Measurements from ENCODE around the gene CTSC. TPM values are rescaled to one million over a fixed set of nuclear protein-coding genes. Genes with fewer than 3 reads are reported as not detected.

The CTSC gene
- total RNA-seq, 4 donors from 2014 or later, result 7.0 to 16.7 (median 13.5) TPM

DNA sequence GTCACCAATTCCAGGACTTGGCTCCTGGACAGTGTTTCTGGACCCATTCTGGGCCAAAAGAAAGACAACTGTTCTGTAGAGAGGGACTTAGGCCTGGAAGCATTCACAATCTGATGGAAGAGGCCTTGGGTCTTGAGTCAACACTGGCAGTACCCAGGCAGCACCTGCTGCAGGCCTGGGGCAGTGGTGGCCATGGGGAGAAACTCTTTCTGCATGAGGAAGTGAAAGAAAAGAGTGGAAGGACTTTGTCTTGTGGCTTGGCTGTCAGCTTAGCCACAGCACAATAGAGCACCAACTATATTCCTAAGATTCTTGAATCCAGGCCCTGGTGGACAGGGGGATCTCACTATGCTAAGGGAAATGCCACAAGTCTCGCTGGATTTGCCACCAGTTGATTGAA is 70.6 kb downstream of the CTSC start:
- Histone ChIP-seq H3K27me3 (no peaks in the 10 kb centered on the region), H3K4me3 (no peak overlapping the region), H3K4me1 (no peaks in the 10 kb centered on the region), H3K27ac (no peak overlapping the region), H3K36me3 (no peaks in the 10 kb centered on the region), H3K9me3 (no peaks in the 10 kb centered on the region)
- TF ChIP-seq POLR2A (IDR thresholded peaks at IDR 0.05), result no peak
- TF ChIP-seq, protein P1, sequence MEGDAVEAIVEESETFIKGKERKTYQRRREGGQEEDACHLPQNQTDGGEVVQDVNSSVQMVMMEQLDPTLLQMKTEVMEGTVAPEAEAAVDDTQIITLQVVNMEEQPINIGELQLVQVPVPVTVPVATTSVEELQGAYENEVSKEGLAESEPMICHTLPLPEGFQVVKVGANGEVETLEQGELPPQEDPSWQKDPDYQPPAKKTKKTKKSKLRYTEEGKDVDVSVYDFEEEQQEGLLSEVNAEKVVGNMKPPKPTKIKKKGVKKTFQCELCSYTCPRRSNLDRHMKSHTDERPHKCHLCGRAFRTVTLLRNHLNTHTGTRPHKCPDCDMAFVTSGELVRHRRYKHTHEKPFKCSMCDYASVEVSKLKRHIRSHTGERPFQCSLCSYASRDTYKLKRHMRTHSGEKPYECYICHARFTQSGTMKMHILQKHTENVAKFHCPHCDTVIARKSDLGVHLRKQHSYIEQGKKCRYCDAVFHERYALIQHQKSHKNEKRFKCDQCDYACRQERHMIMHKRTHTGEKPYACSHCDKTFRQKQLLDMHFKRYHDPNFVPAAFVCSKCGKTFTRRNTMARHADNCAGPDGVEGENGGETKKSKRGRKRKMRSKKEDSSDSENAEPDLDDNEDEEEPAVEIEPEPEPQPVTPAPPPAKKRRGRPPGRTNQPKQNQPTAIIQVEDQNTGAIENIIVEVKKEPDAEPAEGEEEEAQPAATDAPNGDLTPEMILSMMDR (IDR thresholded peaks at IDR 0.05 in 4 of 5, conservative IDR thresholded peaks at IDR 0.05 in 1 of 5), result no peak
- intact Hi-C loops (cut with DNase I; ENCODE audit: low total_unique reads), result no loop called here
- ATAC-seq (no peak), DNase-seq (no peak)
- in situ Hi-C loops (cut with MboI; ENCODE audit: low sequenced_read_pairs in 4 of 4), result no loop called here

DNA sequence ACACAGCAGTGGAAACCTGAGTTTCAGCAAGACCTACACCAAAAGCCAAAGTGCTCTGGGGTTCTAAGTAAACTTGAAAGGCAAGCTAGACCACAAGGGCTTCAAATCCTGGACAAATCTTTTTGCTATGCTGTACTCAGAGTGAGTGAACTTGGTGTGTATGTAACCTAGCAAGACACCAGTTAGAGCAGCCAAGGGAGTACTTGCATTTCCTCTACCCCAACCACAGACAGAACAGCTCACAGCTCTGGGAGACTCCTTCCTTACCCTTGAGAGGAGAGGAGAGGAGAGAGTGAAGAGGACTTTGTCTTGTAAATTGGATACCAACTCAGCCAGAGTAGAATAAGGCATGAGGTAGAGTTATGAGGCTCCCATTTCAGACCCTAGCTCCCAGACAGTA is 71.4 kb downstream of the CTSC start:
- ATAC-seq (no peak), DNase-seq (no peak)
- no peaks in the 10 kb centered on the region for H3K4me1 ChIP-seq
- H3K4me3 ChIP-seq, result no peak overlapping the region
- intact Hi-C loops (cut with DNase I; ENCODE audit: low total_unique reads), result no loop called here
- no peaks in the 10 kb centered on the region for H3K36me3 ChIP-seq
- H3K27ac ChIP-seq, result no peak overlapping the region
- no peaks in the 10 kb centered on the region for H3K27me3 ChIP-seq
- no peak for TF ChIP-seq POLR2A (IDR thresholded peaks at IDR 0.05)
- TF ChIP-seq, protein P1 (IDR thresholded peaks at IDR 0.05 in 4 of 5, conservative IDR thresholded peaks at IDR 0.05 in 1 of 5), result no peak
- in situ Hi-C loops (cut with MboI; ENCODE audit: low sequenced_read_pairs in 4 of 4), result no loop called here
- H3K9me3 ChIP-seq, result no peaks in the 10 kb centered on the region

DNA sequence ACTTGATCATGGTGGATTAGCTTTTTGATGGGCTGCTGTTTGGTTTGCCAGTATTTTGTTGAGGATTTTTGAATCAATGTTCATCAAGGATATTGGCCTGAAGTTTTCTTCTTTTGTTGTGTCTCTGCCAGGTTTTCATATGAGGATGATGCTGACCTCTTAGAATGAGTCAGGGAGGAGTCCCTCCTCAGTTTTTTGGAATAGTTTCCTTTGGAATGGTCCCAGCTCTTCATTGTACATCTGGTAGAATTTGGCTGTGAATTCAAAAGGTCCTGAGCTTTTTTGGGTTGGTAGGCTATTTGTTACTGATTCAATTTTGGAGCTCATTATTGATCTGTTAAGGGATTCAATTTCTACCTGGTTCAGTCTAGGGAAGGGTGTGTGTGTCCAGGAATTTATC is 78.1 kb downstream of the CTSC start:
- TF ChIP-seq POLR2A (IDR thresholded peaks at IDR 0.05), result no peak
- TF ChIP-seq, protein P1 (IDR thresholded peaks at IDR 0.05 in 4 of 5, conservative IDR thresholded peaks at IDR 0.05 in 1 of 5), result no peak
- Histone ChIP-seq H3K4me3 (no peak overlapping the region), H3K9me3 (peaks cover 0 to 3% (median 0%) of the 10 kb centered on the region in 3 donors), H3K27ac (no peak overlapping the region), H3K27me3 (no peaks in the 10 kb centered on the region), H3K4me1 (no peaks in the 10 kb centered on the region), H3K36me3 (no peaks in the 10 kb centered on the region)
- intact Hi-C loops (cut with DNase I; ENCODE audit: low total_unique reads), result no loop called here
- DNase-seq (no peak), ATAC-seq (no peak)
- in situ Hi-C loops (cut with MboI; ENCODE audit: low sequenced_read_pairs in 4 of 4), result no loop called here

DNA sequence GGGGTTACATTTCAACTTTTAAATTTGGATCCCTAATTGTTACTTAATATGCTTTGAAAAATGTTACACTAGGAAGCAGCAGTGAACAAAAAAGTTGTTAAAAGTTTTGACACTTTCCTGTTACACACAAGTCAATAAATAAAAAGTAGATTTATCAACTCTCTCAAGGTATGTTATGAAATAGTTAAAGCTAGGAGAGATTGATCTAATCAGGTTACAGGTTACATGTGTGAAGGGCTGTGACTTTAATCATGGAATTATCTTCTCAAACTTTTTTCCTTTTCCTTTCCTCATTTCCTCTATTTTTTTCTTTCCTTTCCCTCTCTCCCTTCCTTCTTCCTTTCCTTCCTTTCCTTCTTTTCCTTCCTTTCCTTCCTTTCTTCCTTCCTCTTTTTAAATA is 85.3 kb downstream of the CTSC start:
- H3K4me3 ChIP-seq, result no peak overlapping the region
- DNase-seq, result no peak
- no peaks in the 10 kb centered on the region for H3K27me3 ChIP-seq
- in situ Hi-C loops (cut with MboI; ENCODE audit: low sequenced_read_pairs in 4 of 4) (no loop called here), intact Hi-C loops (cut with DNase I; ENCODE audit: low total_unique reads) (no loop called here)
- peaks cover 0 to 4% of the 10 kb centered on the region in 2 donors for H3K4me1 ChIP-seq
- no peaks in the 10 kb centered on the region for H3K36me3 ChIP-seq
- ATAC-seq, result no peak
- no peak overlapping the region for H3K27ac ChIP-seq
- H3K9me3 ChIP-seq, result peaks cover 0 to 3% (median 0%) of the 10 kb centered on the region in 3 donors
- TF ChIP-seq POLR2A (IDR thresholded peaks at IDR 0.05), result no peak
- TF ChIP-seq, protein P1 (IDR thresholded peaks at IDR 0.05 in 4 of 5, conservative IDR thresholded peaks at IDR 0.05 in 1 of 5), result no peak

DNA sequence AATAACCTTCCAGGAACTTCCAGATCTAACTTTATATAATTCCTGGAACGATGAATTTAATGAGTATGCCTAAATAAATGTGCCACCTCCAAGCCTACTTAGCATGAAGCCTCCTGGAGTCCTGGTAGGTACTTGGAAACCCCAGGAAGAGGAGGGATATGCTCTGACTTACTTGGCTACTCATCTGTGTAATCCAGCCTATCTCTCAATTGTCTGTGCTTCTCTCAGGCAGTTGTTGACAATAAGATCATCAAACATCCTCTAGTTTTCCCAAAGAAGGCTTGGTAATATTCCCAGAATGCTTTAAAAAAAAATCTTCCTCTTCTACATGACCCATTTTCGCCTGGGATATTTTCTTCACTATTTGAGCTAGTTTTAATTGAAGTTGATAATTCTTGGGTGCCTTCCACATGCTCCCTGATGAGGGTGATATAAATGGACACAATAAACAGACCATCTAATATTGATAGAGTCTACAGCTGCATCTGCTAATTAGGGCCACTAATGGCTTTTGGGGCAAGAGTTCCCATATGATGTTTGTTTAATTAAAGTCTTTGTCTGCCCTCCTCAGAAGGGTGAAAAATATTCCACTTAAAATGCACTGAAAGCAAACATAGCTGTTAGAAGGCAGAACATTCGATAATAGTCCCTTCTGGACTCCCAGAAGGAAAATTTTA is 86.8 kb downstream of the CTSC start:
- Histone ChIP-seq H3K9me3 (no peaks in the 10 kb centered on the region), H3K27me3 (no peaks in the 10 kb centered on the region), H3K4me1 (peaks cover 0 to 4% of the 10 kb centered on the region in 2 donors), H3K4me3 (no peak overlapping the region), H3K36me3 (no peaks in the 10 kb centered on the region), H3K27ac (no peak overlapping the region)
- in situ Hi-C loops (cut with MboI; ENCODE audit: low sequenced_read_pairs in 4 of 4) (no loop called here), intact Hi-C loops (cut with DNase I; ENCODE audit: low total_unique reads) (no loop called here)
- no peak for TF ChIP-seq POLR2A (IDR thresholded peaks at IDR 0.05)
- TF ChIP-seq, protein P1 (IDR thresholded peaks at IDR 0.05 in 4 of 5, conservative IDR thresholded peaks at IDR 0.05 in 1 of 5), result no peak
- DNase-seq, result no peak
- no peak for ATAC-seq
